ENCODE measurements around the gene LCE7A.

GRCh38 chr1:152860129-152860528 is 333 bp downstream of the LCE7A start:
- TF ChIP-seq POLR2A (IDR thresholded peaks at IDR 0.05), result no peak
- TF ChIP-seq CTCF (IDR thresholded peaks at IDR 0.05), result no peak

Data from right lobe of liver (tissue), 4 donors.